GM12875 (cell line): ENCODE data around the gene SEMA6A.

Experiments used
- H3K4me3 ChIP-seq: one replicate; pipeline ENCODE4 v1.5.1; 2011; ENCODE audit warnings: low read depth, low read length, control low read depth
- TF ChIP-seq, protein P1 (sequence below): IDR thresholded peaks from 2 replicates; pipeline ENCODE4 v1.5.1; 2011; ENCODE audit warnings: low read depth, mild to moderate bottlenecking, control low read depth, inconsistent platforms, low read length, moderate library complexity, borderline replicate concordance; ENCODE audit not compliant: insufficient read depth

The SEMA6A gene

DNA sequence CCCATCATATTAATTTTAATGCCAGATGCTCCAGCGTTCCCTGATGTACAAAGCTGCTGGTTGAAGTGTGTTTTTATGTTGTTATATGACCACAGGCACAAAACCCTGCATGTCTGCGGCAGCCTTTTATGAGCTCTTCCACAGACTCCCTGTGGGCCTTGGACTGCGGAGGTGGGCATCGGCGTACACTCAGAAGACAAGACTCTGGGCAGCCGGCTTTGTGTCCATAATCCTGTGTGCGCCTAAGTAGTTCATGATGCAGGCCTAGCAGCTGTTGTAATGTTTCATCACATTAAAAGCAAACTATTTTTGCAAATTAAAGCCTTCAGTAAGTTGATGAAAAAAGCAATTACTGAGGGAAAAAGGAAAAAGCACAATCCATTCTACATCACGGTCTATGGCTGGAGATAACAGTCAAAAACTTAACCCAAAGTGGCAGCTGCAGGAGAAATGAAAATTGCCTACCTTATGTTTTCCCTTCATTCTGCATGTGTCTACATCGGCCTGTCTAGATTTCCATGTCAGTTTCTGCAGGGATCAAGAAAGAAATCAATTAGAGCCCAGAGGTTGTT is 78.8 kb downstream of the SEMA6A start:
- no peak overlapping the region for H3K4me3 ChIP-seq
- TF ChIP-seq, protein P1, sequence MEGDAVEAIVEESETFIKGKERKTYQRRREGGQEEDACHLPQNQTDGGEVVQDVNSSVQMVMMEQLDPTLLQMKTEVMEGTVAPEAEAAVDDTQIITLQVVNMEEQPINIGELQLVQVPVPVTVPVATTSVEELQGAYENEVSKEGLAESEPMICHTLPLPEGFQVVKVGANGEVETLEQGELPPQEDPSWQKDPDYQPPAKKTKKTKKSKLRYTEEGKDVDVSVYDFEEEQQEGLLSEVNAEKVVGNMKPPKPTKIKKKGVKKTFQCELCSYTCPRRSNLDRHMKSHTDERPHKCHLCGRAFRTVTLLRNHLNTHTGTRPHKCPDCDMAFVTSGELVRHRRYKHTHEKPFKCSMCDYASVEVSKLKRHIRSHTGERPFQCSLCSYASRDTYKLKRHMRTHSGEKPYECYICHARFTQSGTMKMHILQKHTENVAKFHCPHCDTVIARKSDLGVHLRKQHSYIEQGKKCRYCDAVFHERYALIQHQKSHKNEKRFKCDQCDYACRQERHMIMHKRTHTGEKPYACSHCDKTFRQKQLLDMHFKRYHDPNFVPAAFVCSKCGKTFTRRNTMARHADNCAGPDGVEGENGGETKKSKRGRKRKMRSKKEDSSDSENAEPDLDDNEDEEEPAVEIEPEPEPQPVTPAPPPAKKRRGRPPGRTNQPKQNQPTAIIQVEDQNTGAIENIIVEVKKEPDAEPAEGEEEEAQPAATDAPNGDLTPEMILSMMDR: no peak

GRCh38 chr5:116494784-116495450 is 79.7 kb downstream of the SEMA6A start:
- no peak overlapping the region for H3K4me3 ChIP-seq
- TF ChIP-seq, protein P1: no peak

DNA sequence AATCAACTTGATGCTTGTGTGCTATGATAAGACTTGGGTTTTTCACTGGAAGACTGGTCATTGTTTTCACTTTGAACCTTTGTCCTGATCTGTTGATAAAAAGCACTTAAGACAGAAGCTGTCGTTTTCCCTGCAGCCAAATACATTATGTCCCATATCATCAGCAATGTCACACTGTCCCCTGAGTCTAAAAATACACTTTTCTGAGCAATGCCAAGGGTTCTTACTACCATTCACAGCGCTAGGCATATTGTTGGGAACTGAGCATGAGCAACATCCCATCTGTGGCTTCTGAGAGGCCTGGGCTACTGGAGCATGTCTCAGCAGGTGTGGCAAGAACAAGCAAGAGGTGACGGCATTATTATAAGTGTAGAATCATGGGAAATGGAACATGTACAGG is 81.8 kb downstream of the SEMA6A start:
- TF ChIP-seq, protein P1: no peak
- no peak overlapping the region for H3K4me3 ChIP-seq

DNA sequence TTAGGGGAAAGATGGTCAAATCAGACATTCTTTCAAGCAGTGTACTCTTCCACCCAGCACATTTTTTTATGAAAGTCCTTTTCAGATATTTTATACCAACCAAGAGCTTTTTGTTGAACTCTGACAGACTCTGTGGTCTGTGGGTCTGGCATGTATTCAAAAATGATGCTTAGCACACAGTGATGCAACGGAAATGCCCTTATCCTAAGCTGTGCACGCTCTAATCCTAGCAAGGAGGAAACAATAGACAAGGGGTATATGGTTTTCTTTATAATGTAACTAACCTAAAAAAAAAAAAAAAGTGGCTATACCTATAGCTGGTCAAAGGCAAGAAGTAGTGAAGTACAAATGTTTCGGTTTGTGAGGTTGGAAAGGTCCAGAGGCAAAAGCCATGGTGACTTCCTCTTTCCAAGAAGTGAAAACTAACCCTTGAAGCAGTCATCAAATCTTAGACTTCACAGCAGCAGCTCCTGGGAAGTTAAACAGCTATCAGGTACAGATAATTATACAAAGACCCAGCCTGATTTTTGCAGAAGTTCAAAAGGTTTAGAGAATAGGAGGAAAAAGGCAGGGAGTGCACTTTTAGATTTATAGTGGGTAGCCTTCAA is 82.5 kb downstream of the SEMA6A start:
- TF ChIP-seq, protein P1: no peak

DNA sequence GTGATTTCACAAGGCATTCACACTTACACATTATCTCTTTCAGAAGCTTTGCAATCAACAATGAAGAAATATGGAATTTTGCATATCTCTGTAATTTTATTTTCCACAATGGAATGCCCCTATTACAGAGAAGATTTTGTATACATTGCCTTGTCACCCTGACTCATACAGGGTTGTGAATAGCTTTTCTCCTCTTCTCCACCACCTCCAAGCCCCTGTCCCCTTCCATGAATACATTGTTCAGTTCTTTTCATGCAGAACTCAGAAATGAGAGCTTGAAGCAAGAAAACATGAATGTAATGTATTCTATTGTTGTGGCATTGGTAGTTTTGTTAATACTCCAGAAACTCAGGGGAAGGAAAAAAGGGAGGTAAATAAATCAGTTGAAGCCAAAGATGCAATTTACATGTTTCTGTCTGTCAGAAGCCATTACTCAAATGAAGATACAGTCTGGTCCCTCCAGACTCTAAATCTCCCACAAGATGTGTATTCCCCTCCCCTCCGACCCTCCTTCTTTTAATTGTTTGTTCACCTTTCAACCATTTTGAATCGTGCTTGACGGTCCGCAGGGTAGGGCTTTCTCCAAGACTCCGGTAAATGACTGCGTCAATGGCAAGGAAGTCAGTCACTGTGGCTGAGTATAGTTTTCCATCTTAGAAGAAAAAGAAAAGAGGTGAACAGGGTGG is 86.1 kb downstream of the SEMA6A start:
- TF ChIP-seq, protein P1: no peak

More for the DNA sequence above, 82.5 kb downstream of the SEMA6A start:
- H3K4me3 ChIP-seq: no peak overlapping the region

DNA sequence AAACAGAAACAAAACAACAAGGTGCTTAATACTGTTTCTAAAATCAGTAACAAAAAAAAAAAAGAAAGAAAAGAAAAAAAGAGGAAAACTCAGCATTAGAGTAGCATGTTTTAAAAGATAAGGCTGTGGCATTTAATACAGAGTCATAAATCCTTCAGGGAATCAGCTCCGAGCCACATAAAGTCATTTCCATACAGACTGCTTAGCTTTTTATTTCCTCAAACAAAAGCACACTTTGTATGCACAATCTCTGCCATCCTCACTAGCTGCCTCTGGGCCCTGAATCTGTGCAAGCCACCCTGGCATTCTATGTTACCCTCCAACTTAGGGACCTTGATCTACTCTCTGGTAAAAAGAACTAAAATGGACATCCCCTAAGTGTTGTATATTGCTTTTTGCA is 87.6 kb downstream of the SEMA6A start:
- TF ChIP-seq, protein P1: no peak
- no peak overlapping the region for H3K4me3 ChIP-seq

More for the DNA sequence above, 86.1 kb downstream of the SEMA6A start:
- no peak overlapping the region for H3K4me3 ChIP-seq
